CD4-positive, alpha-beta T cell (primary cell): Measurements from ENCODE around the gene CD7. TPM values are rescaled to one million over a fixed set of nuclear protein-coding genes. Genes with fewer than 3 reads are reported as not detected.
A peak's percentile ranks its signal among the peaks of the same experiment; 100 is the strongest.

Source experiments
- ATAC-seq: fragments of 200-7000 bp; cut with Tn5 transposase; one replicate; pipeline ENCODE4 v1.10.0; 2022; ENCODE audit warnings: mild to moderate bottlenecking; ENCODE audit not compliant: poor library complexity
- CTCF ChIA-PET: fragments of 350-600 bp; sonication (Branson Sonifier 250); formaldehyde crosslinking; loops from one replicate; lab custom pipeline; 2021; ENCODE audit warnings: antibody characterized with exemption, inconsistent platforms; lab: Charles Lee
- POLR2A ChIA-PET: fragments of 350-600 bp; sonication (Branson Sonifier 250); formaldehyde crosslinking; loops from one replicate; lab custom pipeline; 2021; ENCODE audit warnings: antibody characterized with exemption, inconsistent platforms; lab: Charles Lee
- DNase-seq, 14 experiments: peaks; one replicate each; pipeline ENCODE4 v3.0.0-alpha.2; 2013 to 2020; ENCODE audit warnings: mixed read lengths in 2 of 14
- H3K27ac ChIP-seq, 2 donors: one replicate each; pipeline versions ENCODE4 v1.5.1 to v1.7.0; 2013; ENCODE audit warnings: low read length in 2 of 2, low read depth in 1 of 2, mild to moderate bottlenecking in 1 of 2
- H3K27me3 ChIP-seq, 2 experiments: 1 replicate in 1 of 2; 2 replicates in 1 of 2; pipeline versions ENCODE4 v1.6.1 to v1.7.0; 2013; ENCODE audit warnings: low read length in 2 of 2, control low read depth in 1 of 2, mild to moderate bottlenecking in 1 of 2, moderate library complexity in 1 of 2; ENCODE audit not compliant: insufficient read depth in 2 of 2, control insufficient read depth in 1 of 2
- H3K36me3 ChIP-seq: one replicate; pipeline ENCODE4 v1.6.1; 2013; ENCODE audit warnings: low read length, control low read depth; ENCODE audit not compliant: insufficient read depth
- H3K4me1 ChIP-seq: one replicate; pipeline ENCODE4 v1.6.1; 2013; ENCODE audit warnings: low read length, control low read depth; ENCODE audit not compliant: insufficient read depth
- H3K4me3 ChIP-seq: one replicate; pipeline ENCODE4 v1.5.1; 2013; ENCODE audit warnings: mild to moderate bottlenecking, low read length, moderate library complexity
- H3K9me3 ChIP-seq, 2 experiments: 1 replicate in 1 of 2; 2 replicates in 1 of 2; pipeline versions ENCODE4 v1.6.1 to v1.7.0; 2013; ENCODE audit warnings: low read length in 2 of 2, mild to moderate bottlenecking in 2 of 2, control low read depth in 1 of 2, moderate library complexity in 1 of 2; ENCODE audit not compliant: control insufficient read depth in 1 of 2, insufficient read depth in 1 of 2
- H3K27ac Mint-ChIP-seq: one replicate; pipeline ENCODE4 v1.8.0; 2020; ENCODE audit warnings: mixed read lengths
- H3K27me3 Mint-ChIP-seq: one replicate; pipeline ENCODE4 v1.8.0; 2021; ENCODE audit warnings: mixed read lengths
- H3K36me3 Mint-ChIP-seq: one replicate; pipeline ENCODE4 v1.8.0; 2021; ENCODE audit warnings: low read depth, mixed read lengths
- H3K4me1 Mint-ChIP-seq: one replicate; pipeline ENCODE4 v1.8.0; 2021; ENCODE audit warnings: low read depth, mixed read lengths
- H3K4me3 Mint-ChIP-seq: one replicate; pipeline ENCODE4 v1.8.0; 2020; ENCODE audit warnings: mild to moderate bottlenecking, mixed read lengths
- H3K9me3 Mint-ChIP-seq: one replicate; pipeline ENCODE4 v1.8.0; 2020; ENCODE audit warnings: mixed read lengths
- CTCF ChIP-seq: fragments of 200-600 bp; IDR thresholded peaks from one replicate; pipeline ENCODE4 v1.8.0; 2022; ENCODE audit warnings: antibody characterized with exemption, mild to moderate bottlenecking
- intact Hi-C, 2 experiments: fragments of 100-400 bp; cut with DNase I in 1 of 2; cut with micrococcal nuclease in 1 of 2; formaldehyde crosslinking; loops; one replicate each; pipeline versions ENCODE4 v1.15.1 to v1.9.0; 2023 to 2025; cut with DNase I, micrococcal nuclease
- total RNA-seq, 174 experiments: library from RNA in 2 of 174; stranded (reverse) in 2 of 174; gene quantifications; one replicate each; pipeline ENCODE4 v1.2.3 and lab custom pipeline; 2021 to 2026

CD7 gene
- total RNA-seq, 2 experiments from 2014 or later = 225 to 234 TPM

- intact Hi-C loops = loop anchor here (1.0 to 10.0 kb wide), 4 partner anchors 18 to 257 kb away; partner anchors contain the start of genes CSNK1D (in 1 of the 2), DCXR (in 1 of the 2) and RAC3 (in 1 of the 2)
- H3K4me3 ChIP-seq = peak overlapping the region; percentile 68
- Mint-ChIP-seq H3K4me1 (peaks cover 43% of the 10 kb centered on the region), H3K4me3 (peak overlapping the region; percentile 81), H3K9me3 (no peaks in the 10 kb centered on the region), H3K27me3 (no peaks in the 10 kb centered on the region), H3K36me3 (peaks cover 5% of the 10 kb centered on the region), H3K27ac (peak overlapping the region; percentile 59)
- ChIA-PET POLR2A (interaction anchor here (1.0 to 3.2 kb wide), 12 partner anchors 9 to 300 kb away, joined by 3 to 34 read pairs (median 6); partner anchors contain the start of genes CD7, CSNK1D, FOXK2 and LRRC45), CTCF (no interaction called here)
- H3K27ac ChIP-seq = peak overlapping the region; percentile 34 to 98
- H3K4me1 ChIP-seq = peaks cover 28% of the 10 kb centered on the region
- DNase-seq = no peak
- no peaks in the 10 kb centered on the region for H3K36me3 ChIP-seq
- H3K27me3 ChIP-seq = no peaks in the 10 kb centered on the region
- no peak for ATAC-seq
- TF ChIP-seq CTCF = no peak
- peaks cover 0 to 9% of the 10 kb centered on the region in 2 experiments for H3K9me3 ChIP-seq
Measured at GRCh38 chr17:82291582-82292250, 25.7 kb downstream of the CD7 start.

- Histone ChIP-seq H3K36me3 (no peaks in the 10 kb centered on the region), H3K27ac (no peak overlapping the region), H3K4me1 (peaks cover 17% of the 10 kb centered on the region), H3K27me3 (no peaks in the 10 kb centered on the region), H3K9me3 (peaks cover 0 to 4% of the 10 kb centered on the region in 2 experiments), H3K4me3 (no peak overlapping the region)
- DNase-seq = no peak
- ChIA-PET CTCF (no interaction called here), POLR2A (interaction anchor here (1.4 kb wide), 1 partner anchor 10 kb away, joined by 4 read pairs; no protein-coding TSS in a partner anchor)
- no peaks in the 10 kb centered on the region for H3K27me3 Mint-ChIP-seq
- no peak overlapping the region for H3K27ac Mint-ChIP-seq
- no peaks in the 10 kb centered on the region for H3K9me3 Mint-ChIP-seq
- H3K36me3 Mint-ChIP-seq = peaks cover 5% of the 10 kb centered on the region
- TF ChIP-seq CTCF = no peak
- no peak for ATAC-seq
- peaks cover 17% of the 10 kb centered on the region for H3K4me1 Mint-ChIP-seq
- peak overlapping the region; percentile 20 for H3K4me3 Mint-ChIP-seq
- intact Hi-C loops = no loop called here
Measured at GRCh38 chr17:82287868-82288801, 29.3 kb downstream of the CD7 start.

- Histone ChIP-seq H3K4me1 (peaks cover 23% of the 10 kb centered on the region), H3K27ac (no peak overlapping the region), H3K27me3 (no peaks in the 10 kb centered on the region), H3K36me3 (no peaks in the 10 kb centered on the region), H3K9me3 (peaks cover 0 to 4% of the 10 kb centered on the region in 2 experiments), H3K4me3 (no peak overlapping the region)
- no peak for ATAC-seq
- ChIA-PET CTCF (no interaction called here), POLR2A (no interaction called here)
- H3K9me3 Mint-ChIP-seq = no peaks in the 10 kb centered on the region
- intact Hi-C loops = no loop called here
- peaks cover 12% of the 10 kb centered on the region for H3K4me1 Mint-ChIP-seq
- H3K36me3 Mint-ChIP-seq = no peaks in the 10 kb centered on the region
- no peaks in the 10 kb centered on the region for H3K27me3 Mint-ChIP-seq
- H3K4me3 Mint-ChIP-seq = no peak overlapping the region
- TF ChIP-seq CTCF = no peak
- no peak for DNase-seq
- no peak overlapping the region for H3K27ac Mint-ChIP-seq
Measured at GRCh38 chr17:82287013-82287867, 30.2 kb downstream of the CD7 start.
